Osteoblast (primary cell): ENCODE data around the gene JAK3. TPM values are rescaled to one million over a fixed set of nuclear protein-coding genes. Genes with fewer than 3 reads are reported as not detected.

ENCODE experiments used
- DNase-seq: peaks from one replicate; pipeline ENCODE4 v3.0.0; 2011; ENCODE audit warnings: low spot score, mixed read lengths; ENCODE audit not compliant: insufficient read length; ENCODE audit errors: missing footprints
- H2AFZ ChIP-seq: 2 replicates; pipeline ENCODE4 v1.6.0; 2011; ENCODE audit warnings: mild to moderate bottlenecking, low read length
- H3K27ac ChIP-seq: 2 replicates; pipeline ENCODE4 v1.5.1; 2011; ENCODE audit warnings: mild to moderate bottlenecking, low read depth, low read length, moderate library complexity
- H3K27me3 ChIP-seq: 2 replicates; pipeline ENCODE4 v1.6.0; 2012; ENCODE audit warnings: mild to moderate bottlenecking, control low read depth, inconsistent platforms, low read length, moderate library complexity; ENCODE audit not compliant: insufficient read depth
- H3K36me3 ChIP-seq: 2 replicates; pipeline ENCODE4 v1.5.1; 2011; ENCODE audit warnings: mild to moderate bottlenecking, low read length, control low read depth, moderate library complexity; ENCODE audit not compliant: insufficient read depth
- H3K4me1 ChIP-seq: 2 replicates; pipeline ENCODE4 v1.5.1; 2011; ENCODE audit warnings: mild to moderate bottlenecking, low read length, control low read depth, moderate library complexity; ENCODE audit not compliant: insufficient read depth
- H3K4me2 ChIP-seq: 2 replicates; pipeline ENCODE4 v1.6.0; 2011; ENCODE audit warnings: mild to moderate bottlenecking, low read length; ENCODE audit not compliant: insufficient read depth
- H3K4me3 ChIP-seq: fragments of 200-600 bp; sonication (generic); 3 replicates; pipeline ENCODE4 v1.5.1; 2012; ENCODE audit warnings: mild to moderate bottlenecking, low read length, inconsistent platforms; ENCODE audit not compliant: insufficient read depth
- H3K79me2 ChIP-seq: 2 replicates; pipeline ENCODE4 v1.6.0; 2012; ENCODE audit warnings: mild to moderate bottlenecking, low read length, control low read depth, inconsistent platforms; ENCODE audit not compliant: insufficient read depth
- H3K9me3 ChIP-seq: 2 replicates; pipeline ENCODE4 v1.5.1; 2011; ENCODE audit warnings: low read depth, low read length, control low read depth
- H4K20me1 ChIP-seq: 2 replicates; pipeline ENCODE4 v1.6.0; 2012; ENCODE audit warnings: mild to moderate bottlenecking, low read length, control low read depth; ENCODE audit not compliant: insufficient read depth
- CTCF ChIP-seq: IDR thresholded peaks from 2 replicates; pipeline ENCODE4 v1.5.1; 2011; ENCODE audit warnings: mild to moderate bottlenecking, low read depth, low read length, moderate library complexity; ENCODE audit errors: extremely low read depth
- total RNA-seq: library from RNA; depleted of rRNA; stranded (reverse); fragments of >200 nt; gene quantifications from 2 replicates; pipeline ENCODE4 v1.2.3, GENCODE V29; 2012

The JAK3 gene
- total RNA-seq, 1 donor = 1.8 TPM

- Histone ChIP-seq H3K79me2 (no peaks in the 10 kb centered on the region), H3K27me3 (no peaks in the 10 kb centered on the region), H3K9me3 (no peaks in the 10 kb centered on the region), H3K4me2 (no peak overlapping the region), H4K20me1 (no peaks in the 10 kb centered on the region), H3K4me1 (peaks cover 6% of the 10 kb centered on the region), H3K4me3 (no peak overlapping the region), H3K36me3 (no peaks in the 10 kb centered on the region), H2AFZ (no peak overlapping the region), H3K27ac (no peak overlapping the region)
- DNase-seq = peak; percentile 17
- no peak for TF ChIP-seq CTCF
Observed at GRCh38 chr19:17854061-17854460, 6.3 kb upstream of the JAK3 start.

GRCh38 chr19:17848595-17849292, 962 bp upstream of the JAK3 start:
- Histone ChIP-seq H3K4me2 (no peak overlapping the region), H3K79me2 (no peaks in the 10 kb centered on the region), H3K27ac (no peak overlapping the region), H3K4me1 (peaks cover 9% of the 10 kb centered on the region), H3K27me3 (no peaks in the 10 kb centered on the region), H2AFZ (no peak overlapping the region), H3K36me3 (no peaks in the 10 kb centered on the region), H3K4me3 (no peak overlapping the region), H3K9me3 (no peaks in the 10 kb centered on the region), H4K20me1 (no peaks in the 10 kb centered on the region)
- TF ChIP-seq CTCF = no peak
- DNase-seq = peak; percentile 35

DNA sequence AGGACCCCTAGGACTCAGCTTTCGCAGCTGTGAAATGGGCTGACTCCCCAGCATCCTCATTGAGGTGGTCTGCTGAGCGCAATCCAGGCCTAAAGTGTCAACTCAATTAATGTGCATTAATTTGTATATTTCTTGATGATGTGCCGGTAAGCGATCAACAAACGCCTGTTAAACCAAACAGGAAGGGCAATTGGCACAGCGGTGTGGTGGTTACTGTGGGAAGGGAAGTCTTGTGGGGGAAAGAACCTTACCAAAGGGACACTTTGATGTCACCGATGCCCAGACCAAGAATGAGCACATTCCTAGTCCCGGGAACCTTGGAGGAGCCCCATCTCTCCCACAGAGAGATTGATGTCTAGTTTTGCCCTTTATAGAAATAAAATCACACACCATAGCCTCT, 1.6 kb downstream of the JAK3 start:
- Histone ChIP-seq H3K9me3 (no peaks in the 10 kb centered on the region), H3K4me3 (no peak overlapping the region), H2AFZ (no peak overlapping the region), H3K27ac (no peak overlapping the region), H3K27me3 (no peaks in the 10 kb centered on the region), H3K36me3 (no peaks in the 10 kb centered on the region), H3K4me2 (no peak overlapping the region), H3K79me2 (no peaks in the 10 kb centered on the region), H4K20me1 (no peaks in the 10 kb centered on the region), H3K4me1 (peaks cover 9% of the 10 kb centered on the region)
- peak; percentile 69 for DNase-seq
- TF ChIP-seq CTCF = no peak

DNA sequence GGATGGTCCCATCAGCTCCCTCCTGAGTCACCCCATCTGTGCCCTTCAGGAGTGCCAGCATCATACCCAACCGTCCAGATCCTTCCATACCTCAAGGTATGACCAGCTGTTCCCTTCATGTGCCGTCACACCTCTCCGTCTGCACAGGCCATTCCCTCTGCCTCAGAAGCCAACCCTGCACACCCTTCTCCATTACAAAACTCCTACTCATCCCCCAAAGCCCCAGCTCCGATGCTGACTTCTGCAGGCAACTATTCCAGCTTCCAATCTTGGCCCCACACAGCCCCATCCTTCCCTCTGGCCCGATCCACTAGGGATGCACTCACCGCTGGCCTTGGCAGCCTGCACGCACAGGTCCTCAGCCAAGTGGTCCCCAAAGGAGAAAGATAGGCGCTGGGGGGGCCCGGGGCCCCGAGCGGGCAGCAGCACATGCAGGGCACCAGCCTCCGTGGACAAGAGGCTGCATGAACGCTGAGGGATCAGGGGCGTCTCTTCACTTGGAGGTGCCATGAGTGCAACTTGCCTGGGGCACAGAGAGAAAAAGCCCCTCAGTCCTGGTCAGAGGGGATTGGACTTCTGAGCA, 3.8 kb downstream of the JAK3 start:
- Histone ChIP-seq H3K36me3 (no peaks in the 10 kb centered on the region), H3K79me2 (no peaks in the 10 kb centered on the region), H3K4me2 (no peak overlapping the region), H3K4me1 (peaks cover 3% of the 10 kb centered on the region), H3K4me3 (no peak overlapping the region), H4K20me1 (no peaks in the 10 kb centered on the region), H2AFZ (no peak overlapping the region), H3K9me3 (no peaks in the 10 kb centered on the region), H3K27ac (no peak overlapping the region), H3K27me3 (no peaks in the 10 kb centered on the region)
- peak; percentile 68 for DNase-seq
- no peak for TF ChIP-seq CTCF
